Stimulated activated CD8-positive, alpha-beta memory T cell treated with anti-CD3 and anti-CD28 coated beads, Interleukin-7, amount 100 ng/mL, for 1 hour (primary cell): ENCODE measurements around the gene NOVA2.
A peak's percentile ranks its signal among the peaks of the same experiment; 100 is the strongest.

Experiments
- DNase-seq, 2 donors: peaks; one replicate each; pipeline ENCODE4 v3.0.0-alpha.2; 2020; ENCODE audit warnings: low read depth in 2 of 2

NOVA2 gene

GRCh38 chr19:45895519-45895972 is 78.1 kb downstream of the NOVA2 start:
- no peak for DNase-seq

GRCh38 chr19:45890877-45891276 is 82.8 kb downstream of the NOVA2 start:
- no peak for DNase-seq

GRCh38 chr19:45889210-45889885 is 84.3 kb downstream of the NOVA2 start:
- DNase-seq: no peak

- no peak for DNase-seq
Observed at GRCh38 chr19:45887200-45887710, 86.4 kb downstream of the NOVA2 start.

- DNase-seq: peak; percentile 71 to 77
Observed at GRCh38 chr19:45886427-45887199, 87.1 kb downstream of the NOVA2 start.

- peak; percentile 71 to 77 for DNase-seq
Observed at GRCh38 chr19:45885556-45886426, 87.9 kb downstream of the NOVA2 start, which contains the start of gene IRF2BP1. IRF2BP1 (minus strand) TSS chr19:45886141; CDS start chr19:45885774, 367 bp downstream.

GRCh38 chr19:45884682-45885555 is 88.7 kb downstream of the NOVA2 start:
- no peak for DNase-seq

GRCh38 chr19:45883881-45884681 is 89.6 kb downstream of the NOVA2 start:
- no peak for DNase-seq
